Fibroblast of the aortic adventitia (primary cell): Measurements from ENCODE around the gene RABGAP1L. TPM values are rescaled to one million over a fixed set of nuclear protein-coding genes. Genes with fewer than 3 reads are reported as not detected.
"Not testable (repeated sequence)": the region's sequence is repeated elsewhere in the genome, so short reads cannot be mapped to it uniquely, and the experiment has no call there.

Experiments used
- DNase-seq: peaks from one replicate; pipeline ENCODE4 v3.0.0-alpha.2; 2010; ENCODE audit warnings: low read depth
- H3K4me3 ChIP-seq: 2 replicates; pipeline ENCODE4 v1.5.1; 2011; ENCODE audit warnings: low read depth, mild to moderate bottlenecking, control low read depth, low read length, moderate library complexity
- total RNA-seq: library from RNA; depleted of rRNA; stranded (reverse); fragments of >200 nt; gene quantifications from 2 replicates; pipeline ENCODE4 v1.2.3, GENCODE V29; 2012; ENCODE audit warnings: low replicate concordance
- TF ChIP-seq, protein P1 (sequence below): IDR thresholded peaks from 2 replicates; pipeline ENCODE4 v1.5.1; 2011; ENCODE audit warnings: mild to moderate bottlenecking, low read length, control low read depth, inconsistent platforms; ENCODE audit not compliant: insufficient read depth

Gene RABGAP1L
- total RNA-seq, 1 donor, result 39.9 TPM

DNA sequence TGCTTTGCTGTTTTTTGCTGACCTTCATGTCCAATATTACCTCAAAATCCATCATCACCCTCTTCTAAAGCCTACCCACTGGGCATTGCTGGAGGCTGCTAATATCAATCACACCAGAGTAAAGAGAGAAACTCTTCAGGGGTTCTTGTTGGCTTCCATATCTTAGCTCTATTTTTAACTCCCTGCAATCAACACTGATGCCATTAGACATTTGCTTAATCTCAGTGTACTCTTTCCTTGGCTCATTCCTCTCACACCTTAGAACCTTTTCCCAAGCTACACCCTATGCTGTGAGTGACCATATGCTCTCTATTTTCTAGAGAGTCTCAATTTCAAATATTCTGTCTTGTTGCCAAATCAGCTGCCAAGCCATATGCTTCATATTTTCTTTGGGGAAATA lies 40.6 kb upstream of the RABGAP1L start:
- no peak overlapping the region for H3K4me3 ChIP-seq
- DNase-seq, result no peak
- TF ChIP-seq, protein P1, sequence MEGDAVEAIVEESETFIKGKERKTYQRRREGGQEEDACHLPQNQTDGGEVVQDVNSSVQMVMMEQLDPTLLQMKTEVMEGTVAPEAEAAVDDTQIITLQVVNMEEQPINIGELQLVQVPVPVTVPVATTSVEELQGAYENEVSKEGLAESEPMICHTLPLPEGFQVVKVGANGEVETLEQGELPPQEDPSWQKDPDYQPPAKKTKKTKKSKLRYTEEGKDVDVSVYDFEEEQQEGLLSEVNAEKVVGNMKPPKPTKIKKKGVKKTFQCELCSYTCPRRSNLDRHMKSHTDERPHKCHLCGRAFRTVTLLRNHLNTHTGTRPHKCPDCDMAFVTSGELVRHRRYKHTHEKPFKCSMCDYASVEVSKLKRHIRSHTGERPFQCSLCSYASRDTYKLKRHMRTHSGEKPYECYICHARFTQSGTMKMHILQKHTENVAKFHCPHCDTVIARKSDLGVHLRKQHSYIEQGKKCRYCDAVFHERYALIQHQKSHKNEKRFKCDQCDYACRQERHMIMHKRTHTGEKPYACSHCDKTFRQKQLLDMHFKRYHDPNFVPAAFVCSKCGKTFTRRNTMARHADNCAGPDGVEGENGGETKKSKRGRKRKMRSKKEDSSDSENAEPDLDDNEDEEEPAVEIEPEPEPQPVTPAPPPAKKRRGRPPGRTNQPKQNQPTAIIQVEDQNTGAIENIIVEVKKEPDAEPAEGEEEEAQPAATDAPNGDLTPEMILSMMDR, result no peak

DNA sequence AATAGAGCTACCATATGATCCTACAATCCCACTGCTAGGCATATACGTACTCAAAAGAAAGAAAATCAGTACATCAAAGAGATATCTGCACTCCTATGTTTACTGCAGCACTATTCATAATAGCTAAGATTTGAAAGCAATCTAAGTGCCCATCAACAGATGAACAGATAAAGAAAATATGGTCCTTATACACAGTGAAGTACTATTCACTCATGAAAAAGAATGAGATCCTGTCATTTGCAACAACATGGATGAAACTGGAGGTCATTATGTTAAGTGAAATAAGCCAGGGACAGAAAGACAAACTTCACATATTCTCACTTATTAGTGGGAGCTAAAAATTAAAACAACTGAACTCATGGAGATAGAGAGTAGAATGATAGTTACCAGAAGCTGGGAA lies 37.0 kb upstream of the RABGAP1L start:
- not testable (repeated sequence) for DNase-seq, H3K4me3 ChIP-seq

DNA sequence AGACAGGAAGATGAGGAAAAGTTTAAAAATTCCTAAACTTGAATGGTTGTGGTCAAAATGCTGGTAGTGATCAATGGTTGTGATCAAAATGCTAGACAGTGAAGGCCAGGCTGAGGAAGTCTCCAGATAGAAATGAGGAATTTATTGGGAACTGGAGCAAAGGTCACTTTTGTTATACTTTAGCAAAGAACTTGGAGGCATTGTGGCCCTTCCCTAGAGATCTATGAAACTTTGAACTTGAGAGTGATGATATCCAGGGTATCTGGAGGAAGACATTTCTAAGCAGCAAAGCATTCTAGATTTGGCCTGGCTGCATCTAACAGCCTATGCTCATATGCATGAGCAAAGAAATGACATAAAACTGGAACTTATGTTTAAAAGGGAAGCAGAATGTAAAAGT lies 35.5 kb upstream of the RABGAP1L start:
- TF ChIP-seq, protein P1, result no peak
- no peak for DNase-seq

DNA sequence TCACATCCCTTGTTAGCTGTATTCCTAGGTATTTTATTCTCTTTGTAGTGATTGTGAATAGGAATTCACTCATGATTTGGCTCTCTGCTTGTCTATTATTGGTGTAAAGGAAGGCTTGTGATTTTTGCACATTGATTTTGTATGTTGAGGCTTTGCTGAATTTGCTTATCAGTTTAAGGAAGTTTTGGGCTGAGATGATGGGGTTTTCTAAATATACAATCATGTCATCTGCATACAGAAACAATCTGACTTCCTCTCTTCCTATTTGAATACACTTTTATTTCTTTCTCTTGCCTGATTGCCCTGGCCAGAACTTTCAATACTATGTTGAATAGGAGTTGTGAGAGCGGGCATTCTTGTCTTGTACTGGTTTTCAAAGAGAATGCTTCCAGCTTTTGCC lies 32.1 kb upstream of the RABGAP1L start:
- not testable (repeated sequence) for H3K4me3 ChIP-seq, DNase-seq

More for the DNA sequence above, 35.5 kb upstream of the RABGAP1L start:
- H3K4me3 ChIP-seq, result no peak overlapping the region

DNA sequence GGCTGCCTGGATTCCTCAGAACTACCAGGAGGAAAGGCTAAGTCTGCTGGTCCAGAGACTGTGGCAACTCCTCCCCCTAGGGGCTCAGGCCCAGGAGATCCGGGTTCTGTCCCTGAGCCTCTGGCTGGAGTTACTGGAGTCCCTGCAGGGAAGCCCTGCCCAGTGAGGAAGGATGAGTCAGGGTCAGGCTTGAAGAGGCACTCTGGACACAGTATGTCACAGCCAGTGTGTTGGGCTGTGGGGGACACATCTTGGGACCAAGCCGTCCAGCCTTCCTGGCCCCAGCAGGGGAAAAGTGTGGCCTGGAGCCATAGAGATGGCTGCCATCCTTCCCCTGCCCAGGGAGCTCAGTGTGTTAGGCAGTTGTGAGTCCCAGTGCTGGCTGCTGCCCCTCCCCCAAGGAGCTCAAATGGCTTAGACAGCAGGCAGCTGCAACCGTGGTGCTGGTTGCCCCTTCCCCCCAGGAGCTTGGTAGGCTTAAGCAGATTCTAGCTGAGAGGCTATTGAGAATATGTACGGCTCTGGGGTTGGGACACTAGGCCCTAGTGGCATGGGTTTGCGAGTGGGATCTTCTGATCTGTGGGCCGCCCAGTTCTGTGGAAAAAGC lies 28.2 kb upstream of the RABGAP1L start:
- no peak overlapping the region for H3K4me3 ChIP-seq
- TF ChIP-seq, protein P1, result no peak
- no peak for DNase-seq

DNA sequence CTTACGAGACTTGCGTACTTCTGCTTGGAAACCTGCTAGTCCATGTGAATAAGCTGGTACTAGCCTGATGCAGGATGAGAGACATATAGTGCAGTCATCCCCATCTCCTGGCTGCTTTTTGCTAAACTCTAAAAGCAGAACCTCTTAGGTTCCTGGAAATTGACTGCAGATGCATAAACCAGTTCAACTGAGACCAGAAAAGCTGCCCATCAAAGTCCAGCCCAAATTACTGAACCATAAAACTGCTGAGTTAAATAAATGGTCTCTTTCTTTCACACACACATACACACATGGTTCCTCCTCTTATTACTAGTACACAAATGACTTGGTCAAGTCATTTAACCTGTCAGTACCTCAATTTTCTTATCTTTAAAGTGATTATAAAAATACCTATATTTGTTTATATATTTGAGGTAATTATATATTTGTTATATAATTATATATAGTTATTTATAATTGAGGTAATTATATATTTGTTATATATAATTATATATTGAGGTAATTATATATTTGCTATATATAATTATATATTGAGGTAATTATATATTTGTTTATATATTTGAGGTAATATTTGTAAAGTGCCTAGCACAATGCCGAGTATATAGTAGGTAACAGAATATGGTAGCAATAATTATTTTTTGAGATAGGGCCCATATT lies 25.2 kb upstream of the RABGAP1L start:
- TF ChIP-seq, protein P1, result no peak
- H3K4me3 ChIP-seq, result no peak overlapping the region
- DNase-seq, result no peak

DNA sequence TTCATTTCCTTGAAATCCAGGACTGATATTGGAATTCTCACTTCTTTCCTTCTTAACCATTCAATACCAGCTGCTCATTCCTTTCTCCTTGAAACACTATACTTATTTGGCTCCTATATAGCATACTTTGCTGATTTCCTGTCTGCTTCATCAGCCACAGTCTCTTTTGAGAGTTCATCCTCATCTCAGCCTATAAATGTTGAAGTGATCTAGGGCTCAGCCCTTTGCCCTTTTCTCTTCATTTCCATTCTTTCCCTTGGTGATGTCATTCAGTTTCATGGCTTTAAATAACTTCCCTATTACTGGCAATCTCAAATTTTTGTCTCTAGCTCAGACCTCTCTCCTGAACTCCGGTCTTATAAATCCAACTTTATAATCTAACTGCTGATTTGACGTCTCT lies 24.1 kb upstream of the RABGAP1L start:
- H3K4me3 ChIP-seq, result no peak overlapping the region
- DNase-seq, result no peak
- TF ChIP-seq, protein P1, result no peak

DNA sequence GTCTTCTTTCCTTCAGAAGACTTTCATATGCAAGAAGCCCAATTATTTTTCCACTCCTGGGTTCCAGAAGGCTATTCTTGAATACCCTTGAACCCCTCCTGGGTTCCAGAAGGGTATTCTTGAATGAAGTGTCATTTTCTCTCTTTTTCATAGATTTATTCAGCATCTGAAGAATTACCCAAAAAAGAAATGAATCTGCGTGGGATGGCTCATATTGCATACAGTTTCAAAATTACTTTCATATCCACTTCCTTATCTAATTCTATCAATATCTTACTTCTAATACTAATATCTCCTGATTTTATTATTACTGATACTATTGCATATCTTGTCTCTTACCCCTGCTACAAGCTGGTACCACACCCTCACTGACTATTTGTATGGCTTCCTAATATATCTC lies 22.6 kb upstream of the RABGAP1L start:
- H3K4me3 ChIP-seq, result no peak overlapping the region
- DNase-seq, result no peak
- TF ChIP-seq, protein P1, result no peak
